ENCODE measurements around the gene PICALM.
"Not testable (repeated sequence)": the region's sequence is repeated elsewhere in the genome, so short reads cannot be mapped to it uniquely, and the experiment has no call there.

The PICALM gene

DNA sequence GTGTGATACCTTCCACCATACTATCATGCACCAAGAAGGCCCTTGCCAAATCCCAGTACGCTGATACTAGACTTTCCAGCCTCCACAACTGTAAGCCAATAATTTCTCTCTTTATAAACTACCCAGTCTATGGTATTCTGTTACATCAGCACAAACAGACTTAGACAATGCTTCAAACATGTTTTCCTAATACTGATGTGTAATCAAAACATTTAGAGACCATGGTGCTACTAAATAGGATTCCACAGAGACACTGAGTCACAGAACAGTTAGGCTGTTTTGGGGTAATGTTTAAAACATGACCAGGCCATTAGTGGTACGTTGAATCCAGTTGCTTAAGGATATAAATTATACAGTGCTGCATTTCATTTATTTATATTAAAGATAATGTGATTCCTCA lies 103.7 kb downstream of the PICALM start:
- DNase-seq = no peak

DNA sequence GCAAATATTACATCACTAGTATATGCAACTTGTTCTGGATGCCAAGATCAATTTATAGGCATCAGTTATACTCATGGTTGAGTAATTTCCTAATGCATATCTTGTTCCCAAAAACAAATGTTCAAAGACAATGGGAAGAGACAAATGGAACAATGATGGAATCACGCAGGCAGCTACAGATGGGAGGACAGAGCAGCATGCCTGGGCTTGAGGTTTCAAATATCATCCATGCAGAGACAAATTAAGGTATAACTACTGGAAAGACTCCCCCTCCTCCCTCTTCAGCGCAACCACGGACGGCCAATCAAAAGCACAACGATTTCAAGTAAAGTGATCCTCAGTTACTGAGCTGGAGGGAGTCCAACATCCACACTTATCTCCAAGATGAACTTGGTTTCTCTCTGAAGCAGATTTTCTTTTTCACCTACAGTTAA lies 106.9 kb downstream of the PICALM start:
- DNase-seq = no peak

DNA sequence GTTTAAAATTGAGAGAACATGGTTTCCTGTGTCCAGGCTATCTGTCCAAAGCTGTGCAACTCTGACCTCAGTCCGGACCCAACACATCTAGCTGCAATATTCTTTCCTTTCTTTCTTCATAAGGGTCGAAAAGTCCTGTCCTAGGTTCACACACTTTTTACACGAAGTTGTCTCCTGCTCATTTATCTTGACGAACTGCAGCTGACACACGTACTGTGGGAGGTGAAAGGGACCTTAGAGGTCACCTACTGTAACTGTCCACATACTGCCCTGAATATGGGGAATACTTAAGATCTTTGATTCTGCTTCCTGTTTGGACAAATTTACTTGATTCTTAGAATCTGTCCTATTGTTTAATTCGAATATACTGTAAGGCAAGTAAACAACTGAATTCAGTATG lies 107.8 kb downstream of the PICALM start:
- DNase-seq = no peak

DNA sequence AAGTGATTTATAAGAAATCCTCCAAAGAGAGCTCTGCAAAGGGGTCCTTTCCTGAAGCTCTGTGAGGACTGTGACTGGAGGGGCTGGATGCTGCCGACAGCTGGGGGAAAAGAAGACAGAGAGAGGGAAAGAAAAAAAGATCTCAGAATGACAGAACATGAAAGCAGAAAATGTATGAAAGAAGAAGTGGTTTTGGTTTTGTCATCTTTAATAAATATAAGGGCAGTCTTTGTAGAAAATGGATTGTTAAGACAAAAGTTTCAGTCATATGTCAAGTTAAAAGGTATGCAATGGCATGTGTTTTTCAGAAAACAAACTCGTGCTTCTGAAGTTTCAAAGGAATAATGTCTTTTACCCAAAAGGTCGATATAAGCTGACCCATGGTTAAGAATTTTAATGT lies 108.2 kb downstream of the PICALM start:
- DNase-seq = no peak

DNA sequence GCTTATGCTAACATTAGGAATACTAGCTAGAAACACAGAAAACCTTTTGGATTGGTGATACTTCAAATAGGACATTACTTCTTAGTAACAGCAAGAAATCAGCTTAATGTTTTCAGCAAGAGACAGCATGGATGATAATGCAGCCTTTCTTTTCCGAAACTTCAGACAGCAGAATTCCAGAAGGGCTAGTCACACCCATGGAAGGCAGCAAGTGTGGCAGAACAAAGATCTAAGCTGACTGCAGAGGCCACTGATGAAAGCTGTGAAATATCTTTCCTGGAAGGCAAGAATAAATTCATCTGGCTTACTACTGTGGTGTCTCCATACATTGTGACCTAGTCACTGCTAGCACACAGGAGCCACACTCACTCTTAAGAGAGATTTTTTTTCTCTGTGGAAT lies 113.4 kb downstream of the PICALM start:
- DNase-seq = no peak

DNA sequence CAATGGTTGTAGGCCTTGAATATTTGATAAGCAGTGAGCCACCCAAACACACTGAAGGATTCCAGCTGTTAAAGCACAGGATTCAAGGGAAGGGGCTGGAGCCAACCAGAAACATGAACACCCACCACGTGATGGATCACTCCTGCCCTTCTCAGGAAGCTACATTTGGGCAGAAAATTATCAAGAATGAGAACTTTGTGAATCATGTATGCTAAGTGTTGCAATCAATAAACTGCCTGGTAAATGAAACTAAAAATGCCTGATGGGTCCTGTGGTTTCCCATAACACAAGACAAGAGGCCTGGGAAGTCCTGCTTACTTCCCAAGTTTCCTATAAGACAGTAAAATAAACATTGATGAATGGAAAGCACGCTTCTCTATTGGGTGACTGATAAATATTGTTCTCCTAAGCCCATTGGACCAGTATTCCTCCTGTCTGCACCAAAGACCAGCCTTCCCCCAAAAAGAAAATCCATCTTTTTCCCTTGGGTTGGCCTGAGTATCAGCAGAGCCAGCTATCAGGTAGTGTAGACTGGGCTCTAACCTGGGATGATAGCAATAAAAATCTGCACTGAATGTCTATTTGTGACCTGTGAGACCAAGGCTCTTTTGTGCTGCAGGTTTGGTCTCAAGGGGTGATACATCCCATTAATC lies 115.3 kb downstream of the PICALM start:
- DNase-seq = no peak

DNA sequence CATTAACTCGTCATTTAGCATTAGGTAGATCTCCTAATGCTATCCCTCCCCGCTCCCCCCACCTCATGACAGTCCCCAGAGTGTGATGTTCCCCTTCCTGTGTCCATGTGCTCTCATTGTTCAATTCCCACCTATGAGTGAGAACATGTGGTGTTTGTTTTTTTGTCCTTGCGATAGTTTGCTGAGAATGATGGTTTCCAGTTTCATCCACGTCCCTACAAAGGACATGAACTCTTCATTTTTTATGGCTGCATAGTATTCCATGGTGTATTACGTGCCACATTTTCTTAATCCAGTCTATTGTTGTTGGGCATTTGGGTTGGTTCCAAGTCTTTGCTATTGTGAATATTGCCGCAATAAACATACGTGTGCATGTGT lies 116.8 kb downstream of the PICALM start:
- not testable (repeated sequence) for DNase-seq

DNA sequence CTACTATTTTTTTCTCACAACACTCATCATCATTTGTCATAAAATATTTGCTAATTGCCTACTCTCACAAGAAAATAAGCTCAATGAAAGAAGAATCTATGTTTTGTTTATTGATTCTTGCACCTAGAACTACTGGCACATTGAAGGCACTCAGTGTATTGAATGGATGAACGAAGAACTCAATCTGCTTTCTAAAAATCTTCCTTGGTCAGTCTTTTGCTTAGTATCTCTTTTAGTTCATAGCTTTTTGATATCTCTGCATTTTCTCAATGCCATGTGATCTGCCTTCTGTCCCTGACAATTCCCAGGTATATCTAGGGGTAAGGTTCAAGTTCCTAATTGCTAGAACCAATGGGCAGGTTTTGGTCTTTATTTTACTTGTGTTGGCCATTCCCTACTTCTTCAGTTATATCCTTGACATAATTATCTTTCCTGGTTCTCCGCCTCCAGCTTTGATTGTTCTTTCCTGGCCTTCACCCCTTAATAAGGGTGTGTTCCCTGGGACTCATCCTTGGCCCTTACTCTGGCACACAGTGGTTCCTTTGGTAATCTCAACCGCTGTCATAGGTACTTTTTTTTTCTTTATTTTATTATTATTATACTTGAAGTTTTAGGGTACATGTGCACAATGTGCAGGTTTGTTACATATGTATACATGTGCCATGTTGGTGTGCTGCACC lies 117.3 kb downstream of the PICALM start:
- no peak for DNase-seq

DNA sequence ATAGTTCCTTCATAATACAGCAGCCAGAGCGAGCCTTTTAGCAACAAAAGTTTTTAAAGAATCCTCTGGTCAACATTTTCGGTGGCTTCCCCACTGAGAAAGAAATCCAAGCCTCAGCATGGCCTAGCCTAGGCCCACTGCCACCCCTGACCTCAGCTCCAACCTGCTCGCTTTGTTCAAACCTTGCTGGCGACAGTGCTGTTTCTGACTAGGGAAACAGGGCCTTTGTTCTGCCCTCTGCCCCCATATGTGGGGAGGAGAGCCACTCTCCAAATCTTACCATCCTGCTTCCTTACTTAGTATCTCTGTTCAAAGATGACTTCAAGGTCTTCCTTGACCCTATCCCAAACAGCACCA lies 117.9 kb downstream of the PICALM start:
- DNase-seq = no peak

DNA sequence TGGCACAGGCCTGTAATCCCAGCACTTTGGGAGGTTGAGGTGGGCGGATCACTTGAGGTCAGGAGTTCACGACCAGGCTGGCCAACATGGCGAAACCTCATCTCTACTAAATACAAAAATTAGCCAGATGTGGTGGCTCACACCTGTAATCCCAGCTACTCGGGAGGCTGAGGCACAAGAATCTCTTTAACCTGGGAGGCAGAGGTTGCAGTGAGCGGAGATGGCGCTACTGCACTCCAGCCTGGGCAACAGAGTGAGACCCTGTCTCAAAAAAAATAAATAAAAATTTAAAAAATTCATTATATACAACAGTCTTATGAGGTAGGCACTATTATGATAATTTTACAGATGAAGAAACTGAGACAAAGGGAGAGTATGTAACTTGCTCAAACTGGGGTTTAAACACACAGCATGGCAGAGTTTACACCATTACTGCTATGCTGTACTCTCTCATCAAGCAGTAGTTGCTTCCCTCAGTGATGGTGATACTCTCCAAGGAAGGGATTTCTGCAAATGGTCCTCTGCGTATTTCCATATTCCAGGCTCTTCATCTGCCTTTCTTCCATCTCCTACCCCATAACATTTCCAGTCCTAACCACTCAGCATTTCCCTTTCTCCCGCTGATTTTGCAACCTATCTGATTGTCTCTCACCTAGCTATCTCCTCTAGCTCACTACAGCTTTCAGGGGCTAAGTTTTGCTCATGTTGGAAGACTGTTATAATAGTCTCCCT lies 118.4 kb downstream of the PICALM start:
- no peak for DNase-seq

DNA sequence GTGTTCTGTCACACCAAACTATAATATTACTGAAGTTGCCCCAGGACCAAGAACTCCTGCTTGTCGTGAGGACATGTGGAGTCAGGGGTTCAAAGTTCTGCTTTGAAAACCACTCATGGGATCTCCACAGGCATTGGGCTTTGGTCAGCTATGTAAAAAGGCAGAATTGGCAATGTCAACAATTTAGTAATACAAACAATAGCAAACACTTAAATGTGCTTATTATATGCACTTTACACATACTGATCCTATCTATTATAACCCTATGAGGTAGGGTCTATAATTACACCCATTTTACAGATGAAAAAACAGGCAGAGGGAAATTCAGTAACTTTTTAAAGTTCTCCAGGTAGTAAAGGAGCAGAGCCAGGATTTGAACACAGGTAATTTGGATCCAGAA lies 119.1 kb downstream of the PICALM start:
- DNase-seq = no peak

DNA sequence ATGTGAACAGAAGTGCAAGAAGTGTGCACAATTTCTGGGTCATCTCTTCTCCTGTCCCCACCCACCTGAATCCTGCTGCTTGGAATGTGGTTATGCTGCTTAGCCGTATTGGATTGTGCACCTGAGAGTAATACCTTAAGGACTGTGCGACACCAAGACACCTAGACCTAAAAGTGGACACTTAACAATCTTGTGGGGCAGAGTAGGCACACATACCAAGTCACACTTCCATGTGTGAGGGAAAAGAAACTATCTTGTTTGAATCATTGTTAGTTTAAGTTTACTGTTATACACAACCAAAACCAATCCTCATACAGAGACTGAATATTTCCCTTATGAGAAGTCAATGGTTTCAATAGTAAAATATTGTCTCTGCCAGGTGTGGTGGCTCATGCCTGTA lies 120.0 kb downstream of the PICALM start:
- DNase-seq = no peak

DNA sequence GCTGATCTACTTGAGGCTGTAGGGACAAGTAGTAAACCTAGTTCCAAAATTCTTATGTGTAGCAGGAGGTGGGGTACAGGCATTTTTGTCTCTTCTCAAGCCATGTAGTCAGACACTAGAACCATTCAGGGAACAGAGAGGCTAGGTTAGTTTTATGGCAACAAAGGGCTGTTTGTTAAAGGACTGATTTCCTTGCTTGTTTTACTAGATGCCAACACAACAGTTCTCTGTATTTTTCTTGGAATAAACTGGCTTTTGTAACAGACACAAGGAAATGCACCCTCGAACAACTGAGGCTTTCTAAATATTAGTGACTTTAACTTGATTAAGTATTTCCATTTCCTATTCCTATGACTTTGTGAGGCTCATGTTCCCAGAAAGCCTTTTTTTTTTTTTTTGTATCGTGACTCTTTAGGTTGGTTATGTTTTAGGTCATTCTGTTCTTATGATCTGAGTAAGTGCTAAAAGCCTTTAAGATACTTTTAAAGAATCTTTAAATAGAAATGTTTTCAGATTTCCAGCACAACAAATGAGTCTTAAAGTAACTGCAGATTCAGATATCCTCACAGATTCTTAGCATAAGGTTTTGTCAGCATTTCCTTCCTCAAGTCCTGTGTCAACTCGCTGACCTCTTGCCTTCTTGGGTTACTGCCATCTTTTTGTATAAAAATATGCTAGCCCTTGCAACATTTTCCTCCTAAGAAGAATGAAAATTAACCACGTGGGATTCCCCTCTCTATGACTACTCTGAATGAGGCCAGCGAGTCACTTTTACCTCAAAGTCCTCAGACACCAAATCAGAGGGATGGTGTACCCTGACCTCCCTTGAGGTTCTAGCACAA lies 121.2 kb downstream of the PICALM start:
- DNase-seq = peak; percentile 55

DNA sequence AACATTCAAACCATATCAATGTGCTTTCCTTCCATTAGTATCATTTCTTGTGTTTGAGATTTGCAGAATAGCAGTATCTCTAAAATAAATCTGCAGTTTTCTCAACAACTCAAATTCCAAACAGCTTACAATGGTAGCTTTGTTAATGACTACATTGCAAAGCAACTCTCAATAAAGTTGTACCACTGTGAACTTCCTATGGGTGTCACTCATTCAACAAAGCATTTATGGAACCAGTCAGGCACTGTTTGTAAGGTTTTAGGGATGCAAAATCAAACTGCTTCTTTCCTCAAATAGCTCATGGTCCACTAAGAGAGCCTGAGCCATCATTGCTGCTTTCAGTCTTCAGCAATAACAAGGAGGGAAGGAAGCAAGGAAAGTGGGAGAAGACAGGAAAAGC lies 122.7 kb downstream of the PICALM start:
- DNase-seq = no peak

DNA sequence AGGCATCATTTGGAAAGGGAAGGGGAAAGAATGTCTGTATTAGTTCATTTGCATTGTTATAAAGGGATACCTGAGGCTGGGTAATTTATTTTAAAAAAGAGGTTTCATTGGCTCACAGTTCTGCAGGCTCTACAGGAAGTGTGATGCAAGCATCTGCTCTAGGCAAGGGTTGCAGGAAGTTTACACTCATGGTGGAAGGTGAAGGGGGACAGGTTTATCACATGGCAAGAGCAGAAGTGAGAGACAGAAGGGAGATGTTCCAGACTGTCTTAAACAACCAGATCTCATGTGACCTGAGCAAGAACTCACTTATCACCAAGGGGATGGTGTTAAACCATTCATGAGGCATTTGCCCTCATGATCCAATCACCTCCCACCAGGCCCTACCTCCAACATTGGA lies 123.1 kb downstream of the PICALM start:
- DNase-seq = no peak

DNA sequence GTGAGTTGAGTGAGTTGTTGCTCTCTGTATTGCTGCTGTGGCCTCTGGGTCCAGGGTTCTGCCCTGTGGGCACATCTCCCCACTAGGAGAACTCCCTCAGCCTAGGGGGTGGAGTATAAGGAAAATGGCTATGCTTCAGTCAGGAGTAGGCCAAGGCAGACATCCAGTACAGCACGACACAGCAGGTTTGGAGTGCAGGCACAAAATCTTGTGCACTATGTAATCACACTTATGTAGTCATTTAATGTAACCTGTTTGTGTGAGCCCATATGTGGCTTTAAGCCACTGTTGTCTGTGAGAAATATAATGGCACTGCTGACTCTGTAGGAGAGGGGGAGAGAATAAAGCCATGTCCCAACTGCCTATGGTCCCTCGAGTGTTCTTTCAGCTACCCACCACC lies 123.6 kb downstream of the PICALM start:
- DNase-seq = no peak

DNA sequence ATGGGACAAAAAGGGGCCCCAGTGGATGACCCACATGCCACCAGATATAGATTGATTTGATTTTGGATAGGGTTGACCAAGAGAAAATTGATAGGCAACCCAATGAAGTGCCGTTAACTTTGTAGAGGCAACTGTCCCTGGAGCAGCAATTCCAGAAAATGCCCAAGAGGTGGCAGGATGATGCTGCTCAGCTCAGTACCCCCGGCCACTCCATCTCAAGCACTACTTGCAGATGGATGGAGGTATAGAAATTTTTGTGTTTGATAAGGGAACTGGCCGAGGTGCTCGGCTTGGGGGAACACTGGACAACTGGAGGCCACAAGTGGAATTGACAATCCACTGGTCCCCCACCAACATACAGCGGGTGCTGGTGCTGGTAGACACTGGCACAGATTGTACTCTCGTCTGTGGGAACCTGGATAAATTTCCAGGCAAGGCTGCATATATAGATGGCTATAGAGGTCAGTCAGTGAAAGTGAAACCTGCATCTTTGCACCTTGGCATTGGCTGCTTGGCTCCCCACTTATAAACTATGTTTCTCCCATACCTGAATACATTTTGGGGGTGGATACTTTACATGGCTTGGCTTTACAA lies 127.4 kb downstream of the PICALM start:
- DNase-seq = peak; percentile 80

DNA sequence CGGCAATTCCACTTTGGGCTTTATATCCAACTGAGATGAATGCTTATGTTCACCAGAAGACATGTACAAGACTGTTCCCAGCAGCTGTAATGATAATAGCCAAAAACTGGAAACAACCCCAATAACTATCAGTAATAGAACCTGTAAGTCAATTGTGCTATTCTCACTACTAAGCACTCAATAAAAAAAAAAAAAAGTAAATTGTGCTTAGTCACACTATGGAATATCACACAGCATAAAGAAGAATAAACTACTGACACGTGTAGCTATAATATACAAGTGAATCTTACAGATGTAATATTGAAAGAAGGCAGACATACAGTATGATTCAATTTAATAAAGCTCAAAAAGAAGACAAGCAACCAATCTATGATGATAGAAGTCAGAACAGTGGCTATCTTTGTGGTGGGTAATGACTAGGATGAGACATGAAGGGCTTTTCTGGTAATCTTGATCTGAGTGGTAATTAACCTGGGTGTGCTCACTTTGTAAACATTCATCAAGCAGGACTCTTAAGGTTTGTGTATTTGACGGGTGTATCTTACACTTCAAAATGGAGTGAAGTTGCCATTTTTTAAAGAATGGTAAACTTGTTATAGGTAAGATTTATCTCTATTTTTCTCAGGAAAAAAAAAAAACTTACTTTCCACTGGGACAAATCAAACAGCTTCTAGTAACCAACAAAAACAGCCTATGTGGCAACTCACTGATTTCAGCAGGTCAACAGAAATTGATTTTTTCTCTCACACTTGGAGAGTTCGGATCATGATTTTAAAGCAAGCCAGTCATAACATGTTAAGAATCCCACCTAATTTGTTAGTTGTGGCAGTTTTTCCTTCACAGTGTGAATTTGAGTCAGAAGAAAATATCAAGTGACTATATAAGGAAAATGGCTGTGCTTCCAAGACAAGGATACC lies 129.5 kb downstream of the PICALM start:
- DNase-seq = no peak

DNA sequence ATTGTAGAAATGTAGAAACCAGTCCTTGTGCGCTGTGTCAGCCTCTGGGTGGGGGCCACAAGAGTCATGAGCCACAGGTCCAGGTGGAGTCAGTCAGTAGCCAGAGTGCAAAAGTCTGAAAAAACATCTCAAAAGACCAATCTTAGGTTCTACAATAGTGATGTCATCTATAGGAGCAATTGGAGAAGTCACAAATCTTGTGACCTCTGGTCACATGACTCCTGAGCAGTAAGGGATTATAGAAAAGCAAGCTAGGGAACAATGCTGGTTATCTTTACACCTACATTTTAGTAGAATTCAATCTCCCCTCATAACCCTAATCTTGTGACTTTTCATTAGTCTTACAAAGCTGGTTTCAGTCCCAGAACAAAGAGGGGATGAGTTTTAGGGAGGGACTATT lies 131.0 kb downstream of the PICALM start:
- no peak for DNase-seq

DNA sequence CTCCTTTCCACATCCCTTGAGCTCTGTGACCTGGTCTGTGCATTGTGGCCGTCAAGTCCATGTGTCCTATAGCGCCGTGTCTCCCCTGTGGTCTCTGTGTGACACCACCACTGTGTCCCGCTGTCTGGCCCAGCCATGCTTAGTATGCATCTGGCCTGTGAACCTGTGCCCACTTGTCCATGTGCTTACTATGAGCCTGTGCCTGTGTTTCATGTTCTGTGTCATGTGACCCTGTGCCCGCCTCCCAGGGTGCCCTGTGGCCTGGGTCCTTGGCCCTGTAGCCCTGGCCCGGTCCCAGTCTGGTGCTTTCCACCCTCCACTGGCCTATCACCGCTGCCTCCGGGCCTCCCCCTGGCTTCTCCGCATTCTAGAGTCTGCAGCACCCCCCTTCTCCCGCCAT lies 133.1 kb downstream of the PICALM start:
- DNase-seq = no peak

DNA sequence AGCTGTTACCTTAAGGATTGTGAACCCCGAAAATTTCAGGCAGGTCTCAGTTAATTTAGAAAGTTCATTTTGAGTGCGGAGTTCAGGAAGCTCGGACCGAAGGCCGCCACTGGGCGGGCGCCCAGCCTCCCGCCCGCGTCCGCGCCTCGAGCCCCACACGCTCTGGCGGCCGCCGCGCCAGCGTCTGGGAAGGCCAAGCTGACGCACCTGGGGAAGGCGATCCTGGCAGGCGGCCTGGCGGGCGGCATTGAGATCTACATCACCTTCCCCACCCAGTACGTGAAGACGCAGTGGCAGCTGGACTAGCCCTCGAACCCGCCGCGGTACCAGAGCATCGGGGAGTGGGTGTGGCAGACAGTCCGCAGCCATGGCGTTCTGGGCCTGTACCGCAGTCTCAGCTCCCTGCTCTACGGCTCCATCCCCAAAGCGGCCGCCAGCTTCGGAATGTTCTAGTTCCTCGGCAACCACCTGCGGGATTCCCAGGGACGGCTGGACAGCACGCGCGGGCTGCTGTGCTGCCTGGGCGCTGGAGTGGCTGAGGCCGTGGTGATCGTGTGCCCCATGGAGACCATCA lies 134.2 kb downstream of the PICALM start:
- DNase-seq = no peak
